ENCODE measurements around the gene SERPINB1.

SERPINB1 gene

GRCh38 chr6:2844008-2844407 is 2.3 kb upstream of the SERPINB1 start:
- DNase-seq: no peak

- no peak for DNase-seq
These were observed 1.6 kb upstream of the SERPINB1 start for GRCh38 chr6:2843138-2843740.

- DNase-seq: no peak
These were observed 483 bp upstream of the SERPINB1 start for GRCh38 chr6:2842139-2842552.

- DNase-seq: no peak
These were observed 958 bp downstream of the SERPINB1 start for GRCh38 chr6:2840749-2841061.

GRCh38 chr6:2839982-2840748 is 1.5 kb downstream of the SERPINB1 start:
- no peak for DNase-seq

GRCh38 chr6:2839195-2839981 is 2.3 kb downstream of the SERPINB1 start:
- no peak for DNase-seq

GRCh38 chr6:2838251-2838650 is 3.4 kb downstream of the SERPINB1 start:
- no peak for DNase-seq

- DNase-seq: no peak
These were observed 7.4 kb downstream of the SERPINB1 start for GRCh38 chr6:2834262-2834661.

GRCh38 chr6:2831392-2831791 is 10.3 kb downstream of the SERPINB1 start:
- no peak for DNase-seq

- DNase-seq: no peak
These were observed 11.5 kb downstream of the SERPINB1 start for GRCh38 chr6:2830183-2830582.

GRCh38 chr6:2829253-2829652 is 12.4 kb downstream of the SERPINB1 start:
- DNase-seq: no peak

GRCh38 chr6:2828629-2829028 is 13.0 kb downstream of the SERPINB1 start:
- DNase-seq: no peak

- no peak for DNase-seq
These were observed 14.5 kb downstream of the SERPINB1 start for GRCh38 chr6:2827142-2827541.

GRCh38 chr6:2826131-2826530 is 15.5 kb downstream of the SERPINB1 start:
- DNase-seq: no peak

- no peak for DNase-seq
These were observed 18.4 kb downstream of the SERPINB1 start for GRCh38 chr6:2823104-2823850.

- no peak for DNase-seq
These were observed 20.1 kb downstream of the SERPINB1 start for GRCh38 chr6:2821554-2821953.

GRCh38 chr6:2820415-2820814 is 21.2 kb downstream of the SERPINB1 start:
- no peak for DNase-seq

- no peak for DNase-seq
These were observed 21.7 kb downstream of the SERPINB1 start for GRCh38 chr6:2819978-2820377.

GRCh38 chr6:2819115-2819514 is 22.5 kb downstream of the SERPINB1 start:
- DNase-seq: no peak

GRCh38 chr6:2818593-2818992 is 23.1 kb downstream of the SERPINB1 start:
- no peak for DNase-seq

- DNase-seq: no peak
These were observed 23.7 kb downstream of the SERPINB1 start for GRCh38 chr6:2817903-2818443.

GRCh38 chr6:2816158-2816557 is 25.5 kb downstream of the SERPINB1 start:
- DNase-seq: no peak

- DNase-seq: no peak
These were observed 29.0 kb downstream of the SERPINB1 start for GRCh38 chr6:2812695-2813094.

Data from NCI-H1694 (cell line).